ENCODE measurements around the gene LANCL1. TPM values are rescaled to one million over a fixed set of nuclear protein-coding genes. Genes with fewer than 3 reads are reported as not detected.

Gene LANCL1
- total RNA-seq, 1 experiment from 2014 or later: 35.9 TPM

GRCh38 chr2:210412660-210413059, 63.9 kb downstream of the LANCL1 start (continued):
- TF ChIP-seq ZBTB43 (CRISPR knock-in tag; IDR thresholded peaks at IDR 0.05) (no peak), ZNF671 (CRISPR knock-in tag; IDR thresholded peaks at IDR 0.05) (no peak)

- no peaks in the 10 kb centered on the region for H3K36me3 Mint-ChIP-seq
- H3K9me3 Mint-ChIP-seq: peaks cover 9% of the 10 kb centered on the region; the same call in 1 of the 2 replicates
- DNase-seq (ENCODE audit: low spot score) (no peak), ATAC-seq (no peak)
- no peak overlapping the region for H3K27ac Mint-ChIP-seq
- ChIA-PET POLR2A (no interaction called here), CTCF (no interaction called here)
- no peak overlapping the region for H3K4me3 Mint-ChIP-seq
- H3K27me3 Mint-ChIP-seq (ENCODE audit: low read depth): no peaks in the 10 kb centered on the region
- no peak for TF ChIP-seq TP53 (CRISPR knock-in tag; IDR thresholded peaks at IDR 0.05)
- TF ChIP-seq ZNF532 (CRISPR knock-in tag; IDR thresholded peaks at IDR 0.05; ENCODE audit: borderline replicate concordance): no peak
- TF ChIP-seq SOX15 (CRISPR knock-in tag; IDR thresholded peaks at IDR 0.05): no peak
- TF ChIP-seq PRDM15 (CRISPR knock-in tag; IDR thresholded peaks at IDR 0.05): no peak
- no peak for TF ChIP-seq NFYB (CRISPR knock-in tag; conservative IDR thresholded peaks at IDR 0.05; ENCODE audit: low read depth)
- no peak for TF ChIP-seq SP1 (CRISPR knock-in tag; conservative IDR thresholded peaks at IDR 0.05)
- TF ChIP-seq ZNF121 (CRISPR knock-in tag; IDR thresholded peaks at IDR 0.05): no peak
- no peak for TF ChIP-seq CREM (CRISPR knock-in tag; IDR thresholded peaks at IDR 0.05)
- TF ChIP-seq KAT7 (CRISPR knock-in tag; IDR thresholded peaks at IDR 0.05; ENCODE audit: borderline replicate concordance): no peak
- TF ChIP-seq GABPB1 (CRISPR knock-in tag; IDR thresholded peaks at IDR 0.05): no peak
- TF ChIP-seq ZNF263 (CRISPR knock-in tag; IDR thresholded peaks at IDR 0.05; ENCODE audit: low read depth): no peak
- no peak for TF ChIP-seq ERG (CRISPR knock-in tag; IDR thresholded peaks at IDR 0.05)
- no peak for TF ChIP-seq EMX1 (CRISPR knock-in tag; IDR thresholded peaks at IDR 0.05)
- no peak for TF ChIP-seq CREB1 (CRISPR knock-in tag; IDR thresholded peaks at IDR 0.05)
- TF ChIP-seq OVOL2 (CRISPR knock-in tag; IDR thresholded peaks at IDR 0.05; ENCODE audit: borderline replicate concordance): no peak
- TF ChIP-seq ZNF396 (CRISPR knock-in tag; IDR thresholded peaks at IDR 0.05; ENCODE audit: borderline replicate concordance): no peak
- TF ChIP-seq ESRRA (CRISPR knock-in tag; IDR thresholded peaks at IDR 0.05; ENCODE audit: borderline replicate concordance): no peak
- no peaks in the 10 kb centered on the region for H3K4me1 Mint-ChIP-seq
Observed at GRCh38 chr2:210410542-210410941, 66.0 kb downstream of the LANCL1 start.
